Glutamatergic neuron (in vitro differentiated cells): ENCODE results near the gene SEPTIN6. TPM values are rescaled to one million over a fixed set of nuclear protein-coding genes. Genes with fewer than 3 reads are reported as not detected.
"Not testable (repeated sequence)": the region's sequence is repeated elsewhere in the genome, so short reads cannot be mapped to it uniquely, and the experiment has no call there.

Experiments
- DNase-seq: peaks from one replicate; pipeline ENCODE4 v3.0.0; 2022
- H3K27ac Mint-ChIP-seq: one replicate; pipeline ENCODE4 v1.8.0; 2020; ENCODE audit warnings: mild to moderate bottlenecking, mixed read lengths, inconsistent platforms; ENCODE audit not compliant: unreplicated experiment
- H3K27me3 Mint-ChIP-seq: one replicate; pipeline ENCODE4 v1.8.0; 2020; ENCODE audit warnings: mild to moderate bottlenecking, moderate library complexity, mixed read lengths, inconsistent platforms; ENCODE audit not compliant: unreplicated experiment
- H3K36me3 Mint-ChIP-seq: one replicate; pipeline ENCODE4 v1.8.0; 2020; ENCODE audit warnings: mild to moderate bottlenecking, mixed read lengths, inconsistent platforms; ENCODE audit not compliant: unreplicated experiment
- H3K4me1 Mint-ChIP-seq: one replicate; pipeline ENCODE4 v1.8.0; 2020; ENCODE audit warnings: mild to moderate bottlenecking, low read depth, mixed read lengths, inconsistent platforms; ENCODE audit not compliant: unreplicated experiment
- H3K4me3 Mint-ChIP-seq: one replicate; pipeline ENCODE4 v1.8.0; 2020; ENCODE audit warnings: mild to moderate bottlenecking, mixed read lengths, inconsistent platforms; ENCODE audit not compliant: unreplicated experiment
- H3K9me3 Mint-ChIP-seq: one replicate; pipeline ENCODE4 v1.8.0; 2020; ENCODE audit warnings: mild to moderate bottlenecking, moderate library complexity, mixed read lengths, inconsistent platforms; ENCODE audit not compliant: unreplicated experiment
- total RNA-seq: library from RNA; stranded (reverse); fragmentation: NEBNext Ultra II Directional; extraction: Animal tissue kit (Norgen Biotek cat#: 25700); gene quantifications from one replicate; pipeline ENCODE4 v1.2.1, GENCODE V29; 2021; ENCODE audit not compliant: unreplicated experiment
- TF ChIP-seq, protein P1 (sequence below): fragments of 200-600 bp; sonication (generic); IDR thresholded peaks from one replicate; pipeline ENCODE4 v1.5.0; 2021; ENCODE audit not compliant: partially characterized antibody, unreplicated experiment

SEPTIN6 gene
- total RNA-seq, 1 donor from 2014 or later = 243 TPM

DNA sequence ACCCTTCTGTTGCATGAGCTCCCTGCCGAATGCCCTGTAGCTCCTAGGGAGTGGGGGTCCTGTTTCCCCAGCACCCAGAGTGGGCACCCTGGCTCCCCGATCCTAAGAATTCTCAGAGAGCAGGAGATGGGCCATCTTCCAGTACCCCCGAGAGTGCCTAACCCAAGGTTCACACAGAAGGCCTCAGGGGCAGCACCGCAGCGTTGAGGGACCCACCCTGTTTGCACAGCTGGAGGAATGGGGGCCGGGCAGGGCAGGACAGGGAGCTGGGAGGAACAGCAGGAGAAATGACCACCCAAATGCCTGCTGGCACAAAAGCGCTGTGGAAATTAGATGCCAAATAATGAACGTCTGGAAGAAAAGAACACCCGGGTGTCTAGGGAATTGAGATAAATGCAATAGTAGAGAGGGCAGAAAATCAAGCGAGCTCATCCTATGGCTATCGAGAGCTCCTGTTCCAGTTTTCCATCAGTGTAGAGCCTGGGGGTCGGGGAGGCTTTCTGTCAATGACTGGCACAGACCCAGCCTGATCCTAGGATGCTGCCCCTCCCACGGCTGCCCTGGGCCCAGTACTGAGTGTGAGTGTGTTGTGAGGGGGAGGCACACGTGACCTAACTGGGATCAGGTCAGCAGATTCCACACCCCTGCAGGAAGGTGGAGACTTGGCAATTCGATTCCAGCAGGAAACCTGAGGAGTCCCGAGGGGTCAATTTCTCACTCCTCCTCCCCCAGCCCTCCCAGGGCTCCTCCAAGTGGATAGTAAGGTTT is 25.7 kb downstream of the SEPTIN6 start:
- TF ChIP-seq, protein P1, sequence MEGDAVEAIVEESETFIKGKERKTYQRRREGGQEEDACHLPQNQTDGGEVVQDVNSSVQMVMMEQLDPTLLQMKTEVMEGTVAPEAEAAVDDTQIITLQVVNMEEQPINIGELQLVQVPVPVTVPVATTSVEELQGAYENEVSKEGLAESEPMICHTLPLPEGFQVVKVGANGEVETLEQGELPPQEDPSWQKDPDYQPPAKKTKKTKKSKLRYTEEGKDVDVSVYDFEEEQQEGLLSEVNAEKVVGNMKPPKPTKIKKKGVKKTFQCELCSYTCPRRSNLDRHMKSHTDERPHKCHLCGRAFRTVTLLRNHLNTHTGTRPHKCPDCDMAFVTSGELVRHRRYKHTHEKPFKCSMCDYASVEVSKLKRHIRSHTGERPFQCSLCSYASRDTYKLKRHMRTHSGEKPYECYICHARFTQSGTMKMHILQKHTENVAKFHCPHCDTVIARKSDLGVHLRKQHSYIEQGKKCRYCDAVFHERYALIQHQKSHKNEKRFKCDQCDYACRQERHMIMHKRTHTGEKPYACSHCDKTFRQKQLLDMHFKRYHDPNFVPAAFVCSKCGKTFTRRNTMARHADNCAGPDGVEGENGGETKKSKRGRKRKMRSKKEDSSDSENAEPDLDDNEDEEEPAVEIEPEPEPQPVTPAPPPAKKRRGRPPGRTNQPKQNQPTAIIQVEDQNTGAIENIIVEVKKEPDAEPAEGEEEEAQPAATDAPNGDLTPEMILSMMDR = no peak
- peaks cover under 1% of the 10 kb centered on the region for H3K9me3 Mint-ChIP-seq
- no peak overlapping the region for H3K27ac Mint-ChIP-seq
- H3K36me3 Mint-ChIP-seq = peaks cover 3% of the 10 kb centered on the region
- no peak for DNase-seq
- H3K4me1 Mint-ChIP-seq = peaks cover 13% of the 10 kb centered on the region
- H3K27me3 Mint-ChIP-seq = peaks cover 4% of the 10 kb centered on the region
- peak overlapping the region; percentile 20 for H3K4me3 Mint-ChIP-seq

DNA sequence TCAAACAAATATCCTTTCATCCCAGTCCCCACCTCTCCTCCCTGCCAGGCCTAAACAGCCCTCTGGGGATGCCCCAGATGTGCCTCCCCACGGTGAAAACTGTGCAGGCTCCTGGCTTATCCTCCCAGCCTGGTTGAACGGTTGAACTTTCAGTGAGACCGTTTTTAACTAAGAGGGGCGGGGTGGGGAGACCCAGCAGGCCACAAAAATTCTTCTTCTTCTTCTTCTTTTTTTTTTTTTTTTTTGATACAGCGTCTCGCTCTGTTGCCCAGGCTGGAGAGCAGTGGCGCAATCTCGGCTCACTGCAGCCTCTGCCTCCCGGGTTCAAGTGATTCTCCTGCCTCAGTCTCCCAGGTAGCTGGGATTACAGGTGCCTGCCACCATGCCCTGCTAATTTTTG is 28.1 kb downstream of the SEPTIN6 start:
- H3K9me3 Mint-ChIP-seq, H3K4me3 Mint-ChIP-seq, H3K27ac Mint-ChIP-seq, H3K36me3 Mint-ChIP-seq, DNase-seq, H3K27me3 Mint-ChIP-seq: not testable (repeated sequence)
- H3K4me1 Mint-ChIP-seq = peaks cover 16% of the 10 kb centered on the region

DNA sequence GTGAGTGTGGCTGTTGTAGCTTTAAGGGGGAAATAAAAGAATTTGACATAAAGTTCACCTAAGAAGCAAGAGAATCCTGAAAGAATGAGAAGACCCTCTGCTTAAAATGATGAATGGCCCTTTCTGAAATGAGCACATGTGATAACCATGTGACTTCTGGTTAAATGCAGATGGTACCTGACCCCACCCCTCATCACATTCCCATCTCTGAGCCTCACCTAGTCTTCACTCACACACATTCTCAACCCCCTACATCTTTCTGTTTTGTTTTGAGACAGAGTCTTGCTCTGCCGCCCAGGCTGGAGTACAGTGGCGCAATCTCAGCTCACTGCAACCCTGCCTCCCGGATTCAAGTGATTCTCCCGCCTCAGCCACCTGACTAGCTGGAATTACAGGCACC is 31.5 kb downstream of the SEPTIN6 start:
- H3K36me3 Mint-ChIP-seq = peaks cover 8% of the 10 kb centered on the region
- no peak overlapping the region for H3K27ac Mint-ChIP-seq
- H3K4me1 Mint-ChIP-seq = peaks cover 9% of the 10 kb centered on the region
- TF ChIP-seq, protein P1 = no peak
- DNase-seq = no peak
- H3K27me3 Mint-ChIP-seq = peaks cover 4% of the 10 kb centered on the region
- peaks cover 5% of the 10 kb centered on the region for H3K9me3 Mint-ChIP-seq
- no peak overlapping the region for H3K4me3 Mint-ChIP-seq

DNA sequence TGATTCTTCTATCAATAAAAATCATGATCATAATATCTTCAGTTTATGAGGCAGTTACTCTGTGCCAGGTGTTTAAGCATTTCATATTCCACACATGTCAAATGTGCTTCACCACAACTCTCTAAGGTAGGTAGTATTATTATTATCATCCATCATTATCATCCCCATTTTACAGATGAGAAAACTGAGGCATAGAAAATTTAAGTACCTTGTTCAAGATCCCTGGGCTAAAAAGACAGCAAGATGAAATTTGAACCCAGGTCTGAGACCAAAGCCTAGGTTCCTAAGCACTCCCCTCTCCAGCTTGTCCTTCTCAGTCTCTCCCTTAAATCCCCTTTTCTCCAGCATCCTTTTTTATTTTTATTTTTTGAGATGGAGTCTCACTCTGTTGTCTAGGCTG is 33.4 kb downstream of the SEPTIN6 start:
- Mint-ChIP-seq H3K27ac (no peak overlapping the region), H3K27me3 (peaks cover 11% of the 10 kb centered on the region), H3K4me1 (peaks cover 10% of the 10 kb centered on the region), H3K4me3 (no peak overlapping the region), H3K9me3 (peaks cover 8% of the 10 kb centered on the region), H3K36me3 (peaks cover 13% of the 10 kb centered on the region)
- TF ChIP-seq, protein P1 = no peak
- no peak for DNase-seq

DNA sequence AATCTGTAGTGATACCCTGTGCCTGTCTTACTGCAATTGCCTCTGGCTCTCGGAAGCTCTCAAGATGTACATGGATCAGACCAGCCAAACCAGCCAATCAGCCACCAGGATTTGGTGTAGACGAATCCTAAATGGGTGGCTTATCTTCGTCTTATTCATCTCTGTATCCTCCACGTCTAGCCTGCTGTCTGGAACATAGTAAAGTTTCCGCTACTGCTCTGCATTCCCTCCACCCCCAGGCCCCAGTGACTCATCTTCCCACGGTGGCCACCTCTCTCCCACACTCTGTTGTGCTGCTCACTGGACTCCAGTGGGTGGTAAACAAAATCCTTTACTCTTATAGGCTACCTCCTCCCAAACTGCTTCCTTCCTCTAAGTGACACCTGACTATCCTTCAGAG is 37.8 kb downstream of the SEPTIN6 start:
- TF ChIP-seq, protein P1 = no peak
- no peak for DNase-seq
- peaks cover 9% of the 10 kb centered on the region for H3K9me3 Mint-ChIP-seq

More for the DNA sequence above, 37.8 kb downstream of the SEPTIN6 start:
- Mint-ChIP-seq H3K27ac (peak overlapping the region; percentile 66), H3K36me3 (peaks cover 4% of the 10 kb centered on the region), H3K4me3 (no peak overlapping the region), H3K4me1 (peaks cover 5% of the 10 kb centered on the region), H3K27me3 (peaks cover 10% of the 10 kb centered on the region)
